Neural progenitor cell (in vitro differentiated cells): ENCODE data around the gene PCDHB16.
"Not testable (repeated sequence)": the region's sequence is repeated elsewhere in the genome, so short reads cannot be mapped to it uniquely, and the experiment has no call there.

ENCODE experiments used
- CTCF ChIP-seq: fragments of 200-600 bp; sonication (generic); IDR thresholded peaks from 2 replicates; pipeline ENCODE4 v1.5.1; 2017; ENCODE audit warnings: antibody characterized with exemption, mild to moderate bottlenecking
- EZH2 ChIP-seq: fragments of 200-600 bp; sonication (generic); IDR thresholded peaks from 2 replicates; pipeline ENCODE4 v1.6.1; 2017; ENCODE audit warnings: antibody characterized with exemption, mild to moderate bottlenecking, moderate library complexity

DNA sequence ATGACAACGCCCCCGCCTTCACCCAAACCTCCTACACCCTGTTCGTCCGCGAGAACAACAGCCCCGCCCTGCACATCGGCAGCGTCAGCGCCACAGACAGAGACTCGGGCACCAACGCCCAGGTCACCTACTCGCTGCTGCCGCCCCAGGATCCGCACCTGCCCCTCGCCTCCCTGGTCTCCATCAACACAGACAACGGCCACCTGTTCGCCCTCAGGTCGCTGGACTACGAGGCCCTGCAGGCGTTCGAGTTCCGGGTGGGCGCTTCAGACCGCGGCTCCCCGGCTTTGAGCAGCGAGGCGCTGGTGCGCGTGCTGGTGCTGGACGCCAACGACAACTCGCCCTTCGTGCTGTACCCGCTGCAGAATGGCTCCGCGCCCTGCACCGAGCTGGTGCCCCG is 2.8 kb upstream of the PCDHB16 start:
- not testable (repeated sequence) for TF ChIP-seq CTCF, EZH2
